ENCODE data around the gene AIM2. TPM values are rescaled to one million over a fixed set of nuclear protein-coding genes. Genes with fewer than 3 reads are reported as not detected.

The AIM2 gene
- total RNA-seq, 5 donors from 2014 or later (not counting 1 experiment from before 2014, with no cell fraction given): 2.1 to 7.1 (median 2.7) TPM

- no CpG with 5 or more reads among the region's 1 CpG for WGBS (ENCODE audit: insufficient coverage)
- ChIA-PET POLR2A (no interaction called here), CTCF (no interaction called here)
- H3K9me3 Mint-ChIP-seq: no peaks in the 10 kb centered on the region
- peaks cover 0 to 4% of the 10 kb centered on the region in 2 donors for H3K27me3 Mint-ChIP-seq
- H3K36me3 Mint-ChIP-seq: no peaks in the 10 kb centered on the region
- H3K4me3 Mint-ChIP-seq: no peak overlapping the region
- Histone ChIP-seq H3K9me3 (no peaks in the 10 kb centered on the region), H3K36me3 (ENCODE audit: control insufficient read depth in 2 of 2, extremely low read depth in 1 of 2, insufficient read depth in 1 of 2, low read length in 1 of 2) (no peaks in the 10 kb centered on the region), H3K4me3 (ENCODE audit: control insufficient read depth in 1 of 2, extremely low read depth in 1 of 2, low read length in 1 of 2) (no peak overlapping the region), H3K27me3 (replicated peaks in 1 of 2; ENCODE audit: control insufficient read depth in 2 of 2, extremely low read depth in 1 of 2, insufficient read depth in 2 of 2, low read length in 1 of 2) (no peaks in the 10 kb centered on the region), H3K27ac (ENCODE audit: low read length) (no peak overlapping the region), H3K4me1 (ENCODE audit: control insufficient read depth in 1 of 2, extremely low read depth in 1 of 2, insufficient read depth in 2 of 2, low read length in 2 of 2) (peaks cover 0 to 1% of the 10 kb centered on the region in 2 experiments)
- peaks cover 0 to 5% (median 4%) of the 10 kb centered on the region in 3 donors for H3K4me1 Mint-ChIP-seq
- no peak overlapping the region for H3K27ac Mint-ChIP-seq
- ATAC-seq (replicated peaks in 1 of 4): no peak
- DNase-seq: no peak
Observed at GRCh38 chr1:159083013-159083412, 6.4 kb upstream of the AIM2 start.

- no peaks in the 10 kb centered on the region for H3K9me3 ChIP-seq
- DNase-seq (no peak), ATAC-seq (replicated peaks in 1 of 4) (no peak)
- Mint-ChIP-seq H3K27me3 (peaks cover 0 to 4% of the 10 kb centered on the region in 2 donors), H3K9me3 (no peaks in the 10 kb centered on the region), H3K36me3 (no peaks in the 10 kb centered on the region), H3K4me3 (no peak overlapping the region), H3K27ac (no peak overlapping the region), H3K4me1 (peaks cover 7 to 16% (median 15%) of the 10 kb centered on the region in 3 donors)
- H3K27ac ChIP-seq (ENCODE audit: low read length): no peak overlapping the region
- H3K4me1 ChIP-seq (ENCODE audit: control insufficient read depth in 1 of 2, extremely low read depth in 1 of 2, insufficient read depth in 2 of 2, low read length in 2 of 2): peaks cover 0 to 12% of the 10 kb centered on the region in 2 experiments
- no peak overlapping the region for H3K4me3 ChIP-seq (ENCODE audit: control insufficient read depth in 1 of 2, extremely low read depth in 1 of 2, low read length in 1 of 2)
- 89% methylated on average over 1 of the region's 1 CpG for WGBS (ENCODE audit: insufficient coverage)
- CTCF ChIA-PET: no interaction called here
- no peaks in the 10 kb centered on the region for H3K36me3 ChIP-seq (ENCODE audit: control insufficient read depth in 2 of 2, extremely low read depth in 1 of 2, insufficient read depth in 1 of 2, low read length in 1 of 2)
- H3K27me3 ChIP-seq (replicated peaks in 1 of 2; ENCODE audit: control insufficient read depth in 2 of 2, extremely low read depth in 1 of 2, insufficient read depth in 2 of 2, low read length in 1 of 2): no peaks in the 10 kb centered on the region
- POLR2A ChIA-PET: no interaction called here
Observed at GRCh38 chr1:159081626-159082025, 5.1 kb upstream of the AIM2 start.

- ATAC-seq (replicated peaks in 1 of 4): no peak
- Mint-ChIP-seq H3K36me3 (no peaks in the 10 kb centered on the region), H3K27ac (no peak overlapping the region), H3K4me3 (no peak overlapping the region), H3K27me3 (peaks cover 0 to 4% of the 10 kb centered on the region in 2 donors), H3K9me3 (no peaks in the 10 kb centered on the region), H3K4me1 (peaks cover 7 to 29% (median 16%) of the 10 kb centered on the region in 3 donors)
- Histone ChIP-seq H3K27ac (ENCODE audit: low read length) (no peak overlapping the region), H3K9me3 (no peaks in the 10 kb centered on the region), H3K4me3 (ENCODE audit: control insufficient read depth in 1 of 2, extremely low read depth in 1 of 2, low read length in 1 of 2) (no peak overlapping the region), H3K4me1 (ENCODE audit: control insufficient read depth in 1 of 2, extremely low read depth in 1 of 2, insufficient read depth in 2 of 2, low read length in 2 of 2) (peaks cover 0 to 17% of the 10 kb centered on the region in 2 experiments), H3K27me3 (replicated peaks in 1 of 2; ENCODE audit: control insufficient read depth in 2 of 2, extremely low read depth in 1 of 2, insufficient read depth in 2 of 2, low read length in 1 of 2) (no peaks in the 10 kb centered on the region), H3K36me3 (ENCODE audit: control insufficient read depth in 2 of 2, extremely low read depth in 1 of 2, insufficient read depth in 1 of 2, low read length in 1 of 2) (no peaks in the 10 kb centered on the region)
- DNase-seq: no peak
- CTCF ChIA-PET: interaction anchor here in 1 of 2 donors (0.6 kb wide), 1 partner anchor 874 kb away, joined by 6 read pairs; no protein-coding TSS in a partner anchor
- POLR2A ChIA-PET: interaction anchor here in 1 of 2 donors (0.7 kb wide), 1 partner anchor 465 kb away, joined by 3 read pairs; no protein-coding TSS in a partner anchor
- WGBS (ENCODE audit: insufficient coverage): no CpG with 5 or more reads among the region's 1 CpG
Observed at GRCh38 chr1:159079525-159079924, 3.0 kb upstream of the AIM2 start.

GRCh38 chr1:159077120-159077961 is 775 bp upstream of the AIM2 start:
- no peaks in the 10 kb centered on the region for H3K36me3 ChIP-seq (ENCODE audit: control insufficient read depth in 2 of 2, extremely low read depth in 1 of 2, insufficient read depth in 1 of 2, low read length in 1 of 2)
- no peaks in the 10 kb centered on the region for H3K9me3 Mint-ChIP-seq
- peaks cover 7 to 36% (median 19%) of the 10 kb centered on the region in 3 donors for H3K4me1 Mint-ChIP-seq
- peak; percentile 41 to 88 (median 75) for DNase-seq
- peaks cover 5% of the 10 kb centered on the region for H3K36me3 Mint-ChIP-seq
- peak; percentile 81 to 87 (median 84) for ATAC-seq (replicated peaks in 1 of 4)
- no peaks in the 10 kb centered on the region for H3K27me3 ChIP-seq (replicated peaks in 1 of 2; ENCODE audit: control insufficient read depth in 2 of 2, extremely low read depth in 1 of 2, insufficient read depth in 2 of 2, low read length in 1 of 2)
- peak overlapping the region; percentile 92 for H3K27ac ChIP-seq (ENCODE audit: low read length)
- WGBS (ENCODE audit: insufficient coverage): 34% methylated on average over 9 of the region's 12 CpGs
- peak overlapping the region in 1 of 2 donors; percentile 41 for H3K4me3 ChIP-seq (ENCODE audit: control insufficient read depth in 1 of 2, extremely low read depth in 1 of 2, low read length in 1 of 2)
- POLR2A ChIA-PET: interaction anchor here in 1 of 2 donors (1.1 to 1.4 kb wide), 3 partner anchors 48 to 848 kb away, joined by 3 to 4 read pairs (median 3); no protein-coding TSS in a partner anchor
- H3K4me3 Mint-ChIP-seq: peak overlapping the region; percentile 55 to 81 (median 80)
- H3K27me3 Mint-ChIP-seq: peaks cover 0 to 4% of the 10 kb centered on the region in 2 donors
- H3K27ac Mint-ChIP-seq: peak overlapping the region; percentile 96
- H3K4me1 ChIP-seq (ENCODE audit: control insufficient read depth in 1 of 2, extremely low read depth in 1 of 2, insufficient read depth in 2 of 2, low read length in 2 of 2): peaks cover 0 to 17% of the 10 kb centered on the region in 2 experiments
- no peaks in the 10 kb centered on the region for H3K9me3 ChIP-seq
- CTCF ChIA-PET: interaction anchor here in 1 of 2 donors (0.8 to 2.4 kb wide), 7 partner anchors 8 to 953 kb away, joined by 3 to 15 read pairs (median 3); no protein-coding TSS in a partner anchor

GRCh38 chr1:159071970-159072582 is 4.5 kb downstream of the AIM2 start:
- no peaks in the 10 kb centered on the region for H3K27me3 ChIP-seq (replicated peaks in 1 of 2; ENCODE audit: control insufficient read depth in 2 of 2, extremely low read depth in 1 of 2, insufficient read depth in 2 of 2, low read length in 1 of 2)
- POLR2A ChIA-PET: no interaction called here
- Mint-ChIP-seq H3K36me3 (peaks cover 7% of the 10 kb centered on the region), H3K27me3 (no peaks in the 10 kb centered on the region), H3K4me3 (no peak overlapping the region), H3K4me1 (peaks cover 17 to 55% (median 30%) of the 10 kb centered on the region in 3 donors), H3K27ac (peak overlapping the region in 1 of 2 donors; percentile 16), H3K9me3 (no peaks in the 10 kb centered on the region)
- no peaks in the 10 kb centered on the region for H3K36me3 ChIP-seq (ENCODE audit: control insufficient read depth in 2 of 2, extremely low read depth in 1 of 2, insufficient read depth in 1 of 2, low read length in 1 of 2)
- H3K4me3 ChIP-seq (ENCODE audit: control insufficient read depth in 1 of 2, extremely low read depth in 1 of 2, low read length in 1 of 2): no peak overlapping the region
- peak in 2 of 35 experiments; percentile 10 to 73 for DNase-seq
- H3K4me1 ChIP-seq (ENCODE audit: control insufficient read depth in 1 of 2, extremely low read depth in 1 of 2, insufficient read depth in 2 of 2, low read length in 2 of 2): peaks cover 5 to 23% of the 10 kb centered on the region in 2 experiments
- no peak overlapping the region for H3K27ac ChIP-seq (ENCODE audit: low read length)
- ATAC-seq (replicated peaks in 1 of 4): no peak
- CTCF ChIA-PET: interaction anchor here (0.7 to 3.2 kb wide), 13 partner anchors 16 to 1488 kb away, joined by 3 to 27 read pairs (median 5); no protein-coding TSS in a partner anchor
- no peaks in the 10 kb centered on the region for H3K9me3 ChIP-seq

- H3K27me3 ChIP-seq (replicated peaks in 1 of 2; ENCODE audit: control insufficient read depth in 2 of 2, extremely low read depth in 1 of 2, insufficient read depth in 2 of 2, low read length in 1 of 2): no peaks in the 10 kb centered on the region
- H3K36me3 ChIP-seq (ENCODE audit: control insufficient read depth in 2 of 2, extremely low read depth in 1 of 2, insufficient read depth in 1 of 2, low read length in 1 of 2): no peaks in the 10 kb centered on the region
- peak overlapping the region; percentile 87 for H3K27ac ChIP-seq (ENCODE audit: low read length)
- DNase-seq (peak in 1 of 35 experiments; percentile 4), ATAC-seq (replicated peaks in 1 of 4) (no peak)
- Mint-ChIP-seq H3K27me3 (no peaks in the 10 kb centered on the region), H3K4me1 (peaks cover 22 to 47% (median 27%) of the 10 kb centered on the region in 3 donors), H3K27ac (peak overlapping the region; percentile 16 to 61), H3K36me3 (peaks cover 7% of the 10 kb centered on the region), H3K9me3 (no peaks in the 10 kb centered on the region), H3K4me3 (no peak overlapping the region)
- H3K4me3 ChIP-seq (ENCODE audit: control insufficient read depth in 1 of 2, extremely low read depth in 1 of 2, low read length in 1 of 2): no peak overlapping the region
- POLR2A ChIA-PET: interaction anchor here in 1 of 2 donors (0.6 kb wide), 2 partner anchors 8 to 24 kb away, joined by 4 to 5 read pairs; no protein-coding TSS in a partner anchor
- no CpG with 5 or more reads among the region's 2 CpGs for WGBS (ENCODE audit: insufficient coverage)
- no peaks in the 10 kb centered on the region for H3K9me3 ChIP-seq
- H3K4me1 ChIP-seq (ENCODE audit: control insufficient read depth in 1 of 2, extremely low read depth in 1 of 2, insufficient read depth in 2 of 2, low read length in 2 of 2): peaks cover 5 to 17% of the 10 kb centered on the region in 2 experiments
- CTCF ChIA-PET: interaction anchor here in 1 of 2 donors (1.0 to 1.7 kb wide), 7 partner anchors 9 to 973 kb away, joined by 3 to 14 read pairs (median 4); no protein-coding TSS in a partner anchor
Observed at GRCh38 chr1:159068886-159069285, 7.7 kb downstream of the AIM2 start.

All from T-cell (primary cell).